ENCODE results near the gene DOCK3. TPM values are rescaled to one million over a fixed set of nuclear protein-coding genes. Genes with fewer than 3 reads are reported as not detected.
"Not testable (repeated sequence)": the region's sequence is repeated elsewhere in the genome, so short reads cannot be mapped to it uniquely, and the experiment has no call there.

Gene DOCK3
- total RNA-seq, 2 donors from 2014 or later, result 0.02 to 0.32 TPM

DNA sequence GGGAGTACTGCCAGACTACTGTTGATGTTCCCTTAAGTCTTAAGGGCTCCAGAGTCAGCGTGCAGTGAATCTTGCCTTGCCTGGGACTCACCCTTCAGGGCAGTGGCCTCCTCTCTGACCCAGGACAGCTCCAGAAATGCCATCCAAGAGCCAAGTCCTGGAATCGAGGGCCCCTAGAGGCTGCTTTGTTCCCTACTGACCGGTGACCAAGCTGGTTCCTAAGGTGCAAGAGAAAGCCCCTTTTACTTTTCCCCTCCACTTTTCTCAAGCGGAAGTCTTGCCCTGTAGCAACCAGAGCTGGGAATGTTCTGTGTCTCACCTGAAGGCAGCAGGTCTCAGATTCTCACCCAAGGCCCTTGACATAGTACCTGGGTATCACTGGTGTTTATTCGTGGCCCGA, 238.0 kb downstream of the DOCK3 start:
- intact Hi-C loops (cut with DNase I), result no loop called here
- no peaks in the 10 kb centered on the region for H3K27me3 ChIP-seq
- TF ChIP-seq, protein P1, sequence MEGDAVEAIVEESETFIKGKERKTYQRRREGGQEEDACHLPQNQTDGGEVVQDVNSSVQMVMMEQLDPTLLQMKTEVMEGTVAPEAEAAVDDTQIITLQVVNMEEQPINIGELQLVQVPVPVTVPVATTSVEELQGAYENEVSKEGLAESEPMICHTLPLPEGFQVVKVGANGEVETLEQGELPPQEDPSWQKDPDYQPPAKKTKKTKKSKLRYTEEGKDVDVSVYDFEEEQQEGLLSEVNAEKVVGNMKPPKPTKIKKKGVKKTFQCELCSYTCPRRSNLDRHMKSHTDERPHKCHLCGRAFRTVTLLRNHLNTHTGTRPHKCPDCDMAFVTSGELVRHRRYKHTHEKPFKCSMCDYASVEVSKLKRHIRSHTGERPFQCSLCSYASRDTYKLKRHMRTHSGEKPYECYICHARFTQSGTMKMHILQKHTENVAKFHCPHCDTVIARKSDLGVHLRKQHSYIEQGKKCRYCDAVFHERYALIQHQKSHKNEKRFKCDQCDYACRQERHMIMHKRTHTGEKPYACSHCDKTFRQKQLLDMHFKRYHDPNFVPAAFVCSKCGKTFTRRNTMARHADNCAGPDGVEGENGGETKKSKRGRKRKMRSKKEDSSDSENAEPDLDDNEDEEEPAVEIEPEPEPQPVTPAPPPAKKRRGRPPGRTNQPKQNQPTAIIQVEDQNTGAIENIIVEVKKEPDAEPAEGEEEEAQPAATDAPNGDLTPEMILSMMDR (IDR thresholded peaks at IDR 0.05), result no peak
- no peaks in the 10 kb centered on the region for H3K9me3 ChIP-seq
- H3K36me3 ChIP-seq, result no peaks in the 10 kb centered on the region
- H3K4me1 ChIP-seq, result no peaks in the 10 kb centered on the region
- H3K27ac ChIP-seq, result no peak overlapping the region
- no peak for DNase-seq
- no peak overlapping the region for H3K4me3 ChIP-seq
- H3K9ac ChIP-seq (ENCODE audit: low read depth in 2 of 2, low read length in 2 of 2), result no peak overlapping the region

DNA sequence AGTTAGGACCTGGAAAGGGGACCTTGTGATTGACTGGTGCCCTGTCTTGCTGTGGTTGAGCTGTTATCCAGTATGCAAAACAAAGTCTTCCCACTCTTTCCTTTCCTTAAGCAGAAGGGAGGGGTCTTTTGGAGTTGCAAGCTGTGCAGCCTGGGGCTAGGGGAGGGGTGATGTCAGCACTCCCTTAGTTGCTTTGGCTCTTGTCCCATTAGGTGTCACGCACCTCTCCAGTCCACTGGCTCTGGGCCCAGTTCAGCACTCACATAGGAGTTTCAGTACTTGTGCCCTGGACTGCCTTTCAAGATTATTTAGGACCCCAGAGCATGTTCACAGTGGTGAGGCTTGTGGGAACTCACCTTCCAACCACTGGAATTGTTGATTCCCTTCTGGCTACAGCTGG, 238.5 kb downstream of the DOCK3 start:
- H3K9me3 ChIP-seq, result no peaks in the 10 kb centered on the region
- H3K27me3 ChIP-seq, result no peaks in the 10 kb centered on the region
- H3K4me3 ChIP-seq, result no peak overlapping the region
- H3K4me1 ChIP-seq, result no peaks in the 10 kb centered on the region
- intact Hi-C loops (cut with DNase I), result no loop called here
- H3K9ac ChIP-seq (ENCODE audit: low read depth in 2 of 2, low read length in 2 of 2), result no peak overlapping the region
- no peak for DNase-seq
- no peak overlapping the region for H3K27ac ChIP-seq
- no peaks in the 10 kb centered on the region for H3K36me3 ChIP-seq
- TF ChIP-seq, protein P1 (IDR thresholded peaks at IDR 0.05), result no peak

DNA sequence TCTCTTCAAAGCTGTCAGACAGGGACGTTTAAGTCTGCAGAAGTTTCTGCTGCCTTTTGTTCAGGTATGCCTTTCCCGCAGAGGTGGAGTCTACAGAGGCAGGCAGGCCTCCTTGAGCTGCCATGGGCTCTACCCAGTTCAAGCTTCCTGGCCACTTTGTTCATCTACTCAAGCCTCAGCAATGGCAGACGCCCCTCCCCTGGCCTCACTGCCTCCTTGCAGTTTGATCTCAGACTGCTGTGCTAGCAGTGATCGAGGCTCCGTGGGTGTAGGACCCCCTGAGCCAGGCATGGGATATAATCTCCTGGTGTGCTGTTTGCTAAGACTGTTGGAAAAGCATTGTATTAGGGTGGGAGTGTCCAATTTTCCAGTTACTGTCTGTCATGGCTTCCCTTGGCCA, 247.3 kb downstream of the DOCK3 start:
- H3K27ac ChIP-seq; H3K9me3 ChIP-seq; H3K36me3 ChIP-seq; H3K4me3 ChIP-seq; DNase-seq; H3K4me1 ChIP-seq; intact Hi-C loops (cut with DNase I); H3K9ac ChIP-seq (ENCODE audit: low read depth in 2 of 2, low read length in 2 of 2); H3K27me3 ChIP-seq: not testable (repeated sequence)

DNA sequence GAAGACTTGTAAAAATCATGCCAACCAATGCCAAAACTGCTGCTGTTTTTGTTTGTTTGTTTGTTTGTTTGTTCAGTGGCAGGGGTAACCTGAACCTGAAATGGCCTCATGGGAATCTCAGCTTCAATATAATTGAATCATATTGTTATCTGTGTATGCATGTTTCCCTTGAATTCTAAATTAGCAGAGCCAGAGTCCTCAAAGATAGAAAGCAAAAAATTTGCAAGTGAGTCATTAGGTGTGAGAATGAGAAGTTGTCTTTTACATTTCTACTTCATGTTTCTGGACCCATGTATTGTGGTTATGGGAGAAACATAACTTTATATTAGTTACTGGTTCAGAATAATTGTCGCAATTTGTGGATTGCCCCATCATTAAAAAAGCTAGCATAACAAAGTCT, 249.2 kb downstream of the DOCK3 start:
- TF ChIP-seq, protein P1 (IDR thresholded peaks at IDR 0.05), result no peak

DNA sequence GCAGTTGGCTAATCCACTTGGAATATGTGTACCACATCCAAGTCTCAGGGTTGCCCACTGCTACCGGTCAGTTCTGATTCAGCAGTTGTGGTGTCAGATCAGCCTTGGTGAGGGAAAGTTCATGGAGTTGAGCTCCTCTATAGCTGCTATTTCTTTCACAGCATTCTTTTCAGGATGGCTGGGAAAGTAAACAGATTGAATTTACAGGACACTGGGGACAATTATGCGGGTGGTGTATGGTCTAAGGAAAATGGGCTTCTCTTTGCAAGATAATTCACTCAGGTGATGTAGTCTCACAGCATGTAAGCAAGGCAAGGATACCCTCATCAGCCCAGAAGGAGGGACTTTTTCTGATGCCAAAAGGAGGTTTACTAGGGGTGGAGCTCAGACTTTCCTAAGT, 249.9 kb downstream of the DOCK3 start:
- no peaks in the 10 kb centered on the region for H3K36me3 ChIP-seq
- H3K4me3 ChIP-seq, result no peak overlapping the region
- H3K27me3 ChIP-seq, result no peaks in the 10 kb centered on the region
- no peaks in the 10 kb centered on the region for H3K9me3 ChIP-seq
- no peak for DNase-seq
- TF ChIP-seq, protein P1 (IDR thresholded peaks at IDR 0.05), result no peak
- H3K4me1 ChIP-seq, result no peaks in the 10 kb centered on the region
- H3K9ac ChIP-seq (ENCODE audit: low read depth in 2 of 2, low read length in 2 of 2), result no peak overlapping the region
- intact Hi-C loops (cut with DNase I), result no loop called here
- H3K27ac ChIP-seq, result no peak overlapping the region

More for the DNA sequence above, 249.2 kb downstream of the DOCK3 start:
- H3K9ac ChIP-seq (ENCODE audit: low read depth in 2 of 2, low read length in 2 of 2), result no peak overlapping the region
- H3K36me3 ChIP-seq, result no peaks in the 10 kb centered on the region
- DNase-seq, result no peak
- H3K27me3 ChIP-seq, result no peaks in the 10 kb centered on the region
- intact Hi-C loops (cut with DNase I), result no loop called here
- H3K4me3 ChIP-seq, result no peak overlapping the region
- no peak overlapping the region for H3K27ac ChIP-seq
- H3K4me1 ChIP-seq, result no peaks in the 10 kb centered on the region
- H3K9me3 ChIP-seq, result no peaks in the 10 kb centered on the region

DNA sequence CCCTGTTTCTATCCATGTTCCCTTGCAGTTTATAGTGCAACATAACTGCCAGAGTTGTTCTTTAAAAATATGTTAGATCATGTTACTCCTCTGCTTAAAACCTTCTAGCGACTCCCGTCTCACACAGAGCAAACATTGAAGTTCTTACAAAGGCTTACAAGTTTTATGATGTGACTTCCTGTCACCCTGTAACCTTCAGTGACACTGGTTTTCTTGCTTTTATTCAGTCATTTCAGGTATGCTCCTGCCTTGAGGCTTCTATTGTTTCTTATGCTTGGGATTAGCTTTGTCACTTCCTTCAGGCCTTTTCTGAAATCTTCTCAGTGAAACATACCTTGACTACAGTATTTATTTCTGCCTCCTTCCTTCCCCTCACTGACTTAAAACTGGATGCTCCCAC, 252.1 kb downstream of the DOCK3 start:
- DNase-seq, result no peak
- TF ChIP-seq, protein P1 (IDR thresholded peaks at IDR 0.05), result no peak
- H3K36me3 ChIP-seq, result no peaks in the 10 kb centered on the region
- no peak overlapping the region for H3K27ac ChIP-seq
- H3K4me1 ChIP-seq, result no peaks in the 10 kb centered on the region
- H3K27me3 ChIP-seq, result no peaks in the 10 kb centered on the region
- no peaks in the 10 kb centered on the region for H3K9me3 ChIP-seq
- H3K9ac ChIP-seq (ENCODE audit: low read depth in 2 of 2, low read length in 2 of 2), result no peak overlapping the region
- no peak overlapping the region for H3K4me3 ChIP-seq
- intact Hi-C loops (cut with DNase I), result no loop called here
